SK-N-SH treated with all-trans-retinoic acid at 6 μM for 48 hours (cell line): ENCODE results near the gene RAP1A.

Experiments
- ATAC-seq: fragments of 200-7000 bp; cut with Tn5 transposase; 3 replicates; pipeline ENCODE4 v1.9.1; 2020; ENCODE audit warnings: mild to moderate bottlenecking, moderate library complexity
- ARNTL ChIP-seq: fragments of 450-650 bp; formaldehyde crosslinking; IDR thresholded peaks from 2 replicates; pipeline ENCODE4 v1.5.0; 2020; ENCODE audit warnings: low read depth, mild to moderate bottlenecking, moderate library complexity, borderline replicate concordance
- BACH2 ChIP-seq: fragments of 250-450 bp; sonication (Bioruptor Pico); IDR thresholded peaks from 2 replicates; pipeline ENCODE4 v1.9.0; 2021; ENCODE audit warnings: mild to moderate bottlenecking, borderline replicate concordance
- CREB5 ChIP-seq: fragments of 250-450 bp; sonication (Bioruptor Pico); IDR thresholded peaks from 2 replicates; pipeline ENCODE4 v1.5.1; 2020; ENCODE audit warnings: low read depth, mild to moderate bottlenecking, moderate library complexity
- CSDC2 ChIP-seq: fragments of 250-450 bp; sonication (Bioruptor Pico); IDR thresholded peaks from 2 replicates; pipeline ENCODE4 v1.5.0; 2020; ENCODE audit warnings: mild to moderate bottlenecking, moderate library complexity
- ESRRG ChIP-seq: fragments of 250-450 bp; sonication (Bioruptor Pico); IDR thresholded peaks from 2 replicates; pipeline ENCODE4 v1.6.1; 2021; ENCODE audit warnings: mild to moderate bottlenecking
- GLIS3 ChIP-seq: fragments of 250-450 bp; sonication (Bioruptor Pico); IDR thresholded peaks from 2 replicates; pipeline ENCODE4 v1.5.0; 2020; ENCODE audit warnings: mild to moderate bottlenecking, moderate library complexity
- ISL1 ChIP-seq: fragments of 250-450 bp; sonication (Bioruptor Pico); IDR thresholded peaks from 2 replicates; pipeline ENCODE4 v2.1.2; 2022; ENCODE audit warnings: mild to moderate bottlenecking, moderate library complexity
- OSR1 ChIP-seq: fragments of 250-450 bp; sonication (Bioruptor Pico); IDR thresholded peaks from 2 replicates; pipeline ENCODE4 v1.8.0; 2022; ENCODE audit warnings: moderate library complexity, mild to moderate bottlenecking, inconsistent platforms
- PATZ1 ChIP-seq: fragments of 250-450 bp; sonication (Bioruptor Pico); IDR thresholded peaks from 2 replicates; pipeline ENCODE4 v1.8.0; 2020; ENCODE audit warnings: mild to moderate bottlenecking, moderate library complexity, borderline replicate concordance
- PPARA ChIP-seq: fragments of 250-450 bp; sonication (Bioruptor Pico); IDR thresholded peaks from 2 replicates; pipeline ENCODE4 v1.5.0; 2020; ENCODE audit warnings: mild to moderate bottlenecking, borderline replicate concordance
- RARB ChIP-seq: fragments of 250-450 bp; sonication (Bioruptor Pico); IDR thresholded peaks from 2 replicates; pipeline ENCODE4 v1.8.0; 2021; ENCODE audit warnings: mild to moderate bottlenecking, moderate library complexity
- SNAI2 ChIP-seq: fragments of 250-450 bp; sonication (Bioruptor Pico); IDR thresholded peaks from 2 replicates; pipeline ENCODE4 v1.5.0; 2020; ENCODE audit warnings: mild to moderate bottlenecking, moderate library complexity
- TOX ChIP-seq: fragments of 250-450 bp; sonication (Bioruptor Pico); IDR thresholded peaks from 2 replicates; pipeline ENCODE4 v1.8.0; 2021; ENCODE audit warnings: mild to moderate bottlenecking, moderate library complexity, borderline replicate concordance
- ZC3H10 ChIP-seq: fragments of 250-450 bp; sonication (Bioruptor Pico); IDR thresholded peaks from 2 replicates; pipeline ENCODE4 v1.5.1; 2021; ENCODE audit warnings: mild to moderate bottlenecking, moderate library complexity
- ZFP3 ChIP-seq: fragments of 250-450 bp; sonication (Bioruptor Pico); IDR thresholded peaks from 2 replicates; pipeline ENCODE4 v1.5.0; 2020; ENCODE audit warnings: mild to moderate bottlenecking, moderate library complexity
- ZFP30 ChIP-seq: fragments of 450-650 bp; formaldehyde crosslinking; IDR thresholded peaks from 2 replicates; pipeline ENCODE4 v1.5.0; 2022; ENCODE audit warnings: mild to moderate bottlenecking, moderate library complexity
- ZNF565 ChIP-seq: fragments of 450-650 bp; formaldehyde crosslinking; conservative IDR thresholded peaks from 2 replicates; pipeline ENCODE4 v1.5.0; 2020; ENCODE audit warnings: low read depth, mild to moderate bottlenecking, moderate library complexity
- ZNF70 ChIP-seq: fragments of 450-650 bp; formaldehyde crosslinking; IDR thresholded peaks from 2 replicates; pipeline ENCODE4 v1.5.0; 2020; ENCODE audit warnings: mild to moderate bottlenecking, moderate library complexity
- ZNF8 ChIP-seq: fragments of 450-650 bp; formaldehyde crosslinking; IDR thresholded peaks from 2 replicates; pipeline ENCODE4 v1.5.0; 2020; ENCODE audit warnings: mild to moderate bottlenecking, moderate library complexity
- TF ChIP-seq, protein P1 (sequence below): fragments of 250-450 bp; sonication (Bioruptor Pico); IDR thresholded peaks from 2 replicates; pipeline ENCODE4 v1.8.0; 2021; ENCODE audit warnings: low read depth, mild to moderate bottlenecking, moderate library complexity, borderline replicate concordance
- TF ChIP-seq, protein P2 (sequence below): fragments of 250-450 bp; sonication (Bioruptor Pico); IDR thresholded peaks from 2 replicates; pipeline ENCODE4 v1.5.1; 2021; ENCODE audit warnings: mild to moderate bottlenecking, moderate library complexity

RAP1A gene

GRCh38 chr1:111747282-111747734, 127.7 kb downstream of the RAP1A start:
- ATAC-seq, result peak; percentile 81

GRCh38 chr1:111747947-111748346, 128.4 kb downstream of the RAP1A start:
- no peak for ATAC-seq
- TF ChIP-seq PPARA, result no peak
- TF ChIP-seq ESRRG (CRISPR knock-in tag), result no peak
- no peak for TF ChIP-seq BACH2 (CRISPR knock-in tag)
- TF ChIP-seq ZNF70 (CRISPR knock-in tag), result no peak
- TF ChIP-seq ZNF8 (CRISPR knock-in tag), result no peak
- TF ChIP-seq PATZ1 (CRISPR knock-in tag), result no peak
- no peak for TF ChIP-seq CSDC2 (CRISPR knock-in tag)
- TF ChIP-seq OSR1 (CRISPR knock-in tag), result no peak
- TF ChIP-seq ZFP30 (CRISPR knock-in tag), result no peak
- TF ChIP-seq ARNTL (CRISPR knock-in tag), result no peak
- no peak for TF ChIP-seq RARB (CRISPR knock-in tag)
- no peak for TF ChIP-seq TOX (CRISPR knock-in tag)
- TF ChIP-seq GLIS3 (CRISPR knock-in tag), result no peak
- TF ChIP-seq, protein P1, sequence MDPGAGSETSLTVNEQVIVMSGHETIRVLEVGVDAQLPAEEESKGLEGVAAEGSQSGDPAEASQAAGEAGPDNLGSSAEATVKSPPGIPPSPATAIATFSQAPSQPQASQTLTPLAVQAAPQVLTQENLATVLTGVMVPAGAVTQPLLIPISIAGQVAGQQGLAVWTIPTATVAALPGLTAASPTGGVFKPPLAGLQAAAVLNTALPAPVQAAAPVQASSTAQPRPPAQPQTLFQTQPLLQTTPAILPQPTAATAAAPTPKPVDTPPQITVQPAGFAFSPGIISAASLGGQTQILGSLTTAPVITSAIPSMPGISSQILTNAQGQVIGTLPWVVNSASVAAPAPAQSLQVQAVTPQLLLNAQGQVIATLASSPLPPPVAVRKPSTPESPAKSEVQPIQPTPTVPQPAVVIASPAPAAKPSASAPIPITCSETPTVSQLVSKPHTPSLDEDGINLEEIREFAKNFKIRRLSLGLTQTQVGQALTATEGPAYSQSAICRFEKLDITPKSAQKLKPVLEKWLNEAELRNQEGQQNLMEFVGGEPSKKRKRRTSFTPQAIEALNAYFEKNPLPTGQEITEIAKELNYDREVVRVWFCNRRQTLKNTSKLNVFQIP (CRISPR knock-in tag), result no peak
- no peak for TF ChIP-seq ISL1 (CRISPR knock-in tag)

More at GRCh38 chr1:111747282-111747734, 127.7 kb downstream of the RAP1A start:
- no peak for TF ChIP-seq RARB (CRISPR knock-in tag)
- TF ChIP-seq, all 23 proteins: peak for 0

- ATAC-seq, result no peak
- TF ChIP-seq ZNF70 (CRISPR knock-in tag) (no peak), ZC3H10 (CRISPR knock-in tag) (no peak), BACH2 (CRISPR knock-in tag) (no peak), CSDC2 (CRISPR knock-in tag) (no peak), ESRRG (CRISPR knock-in tag) (no peak), SNAI2 (CRISPR knock-in tag) (no peak), ZFP3 (CRISPR knock-in tag) (no peak), RARB (CRISPR knock-in tag) (no peak), PATZ1 (CRISPR knock-in tag) (no peak), ZNF565 (CRISPR knock-in tag) (no peak), GLIS3 (CRISPR knock-in tag) (no peak), CREB5 (CRISPR knock-in tag) (no peak), OSR1 (CRISPR knock-in tag) (no peak), ZFP30 (CRISPR knock-in tag) (no peak), TOX (CRISPR knock-in tag) (no peak)
- TF ChIP-seq, protein P2, sequence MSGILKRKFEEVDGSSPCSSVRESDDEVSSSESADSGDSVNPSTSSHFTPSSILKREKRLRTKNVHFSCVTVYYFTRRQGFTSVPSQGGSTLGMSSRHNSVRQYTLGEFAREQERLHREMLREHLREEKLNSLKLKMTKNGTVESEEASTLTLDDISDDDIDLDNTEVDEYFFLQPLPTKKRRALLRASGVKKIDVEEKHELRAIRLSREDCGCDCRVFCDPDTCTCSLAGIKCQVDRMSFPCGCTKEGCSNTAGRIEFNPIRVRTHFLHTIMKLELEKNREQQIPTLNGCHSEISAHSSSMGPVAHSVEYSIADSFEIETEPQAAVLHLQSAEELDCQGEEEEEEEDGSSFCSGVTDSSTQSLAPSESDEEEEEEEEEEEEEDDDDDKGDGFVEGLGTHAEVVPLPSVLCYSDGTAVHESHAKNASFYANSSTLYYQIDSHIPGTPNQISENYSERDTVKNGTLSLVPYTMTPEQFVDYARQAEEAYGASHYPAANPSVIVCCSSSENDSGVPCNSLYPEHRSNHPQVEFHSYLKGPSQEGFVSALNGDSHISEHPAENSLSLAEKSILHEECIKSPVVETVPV (CRISPR knock-in tag), result no peak
- TF ChIP-seq, all 23 proteins: peak for 0
Measured at GRCh38 chr1:111749628-111750027, 130.0 kb downstream of the RAP1A start.
